Measurements from ENCODE around the gene TBC1D22A.

TBC1D22A gene

DNA sequence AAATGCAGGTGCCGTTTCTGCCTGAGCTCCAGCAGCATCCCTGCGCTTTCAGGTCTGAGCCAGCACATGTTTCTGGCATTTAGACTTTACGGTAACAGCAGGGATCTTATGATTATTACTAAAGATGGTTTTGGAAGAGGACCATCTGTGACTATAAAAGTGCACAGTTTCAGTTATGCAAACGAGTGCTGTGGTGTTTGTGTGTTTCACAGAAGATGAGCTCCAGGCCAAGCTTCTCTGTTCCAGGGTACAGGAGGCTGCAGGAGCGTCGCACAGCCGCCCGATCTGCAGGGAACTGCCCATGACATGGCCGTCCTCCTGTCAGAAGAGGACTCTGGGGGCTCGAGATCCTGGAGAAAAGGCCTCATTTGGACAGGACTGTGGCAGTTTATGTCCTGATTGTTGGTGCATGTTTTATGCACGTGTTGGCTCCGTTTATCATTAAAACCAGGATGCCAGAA is 297.3 kb downstream of the TBC1D22A start:
- DNase-seq (ENCODE audit: low spot score), result no peak

DNA sequence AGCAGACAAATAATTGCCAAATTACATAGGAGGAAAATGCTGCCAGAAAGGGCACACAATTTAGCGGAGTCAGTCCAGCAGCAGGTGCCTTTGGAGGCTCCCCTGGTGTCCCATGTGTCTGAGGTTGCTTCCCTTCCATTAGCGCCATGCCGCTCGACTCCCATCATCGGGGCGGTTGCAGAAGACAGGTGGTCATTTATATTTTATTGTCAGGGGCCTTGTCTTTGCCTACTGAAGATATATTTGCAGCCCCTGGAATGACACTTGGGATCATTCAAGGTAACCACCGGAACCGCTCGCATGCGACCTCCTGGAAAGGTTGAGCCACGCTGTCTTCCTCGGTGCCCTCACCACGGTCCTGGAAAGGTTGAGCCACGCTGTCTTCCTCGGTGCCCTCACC is 298.3 kb downstream of the TBC1D22A start:
- DNase-seq (ENCODE audit: low spot score), result no peak

- DNase-seq (ENCODE audit: low spot score), result no peak
These were observed 298.8 kb downstream of the TBC1D22A start for GRCh38 chr22:47061226-47061625.

DNA sequence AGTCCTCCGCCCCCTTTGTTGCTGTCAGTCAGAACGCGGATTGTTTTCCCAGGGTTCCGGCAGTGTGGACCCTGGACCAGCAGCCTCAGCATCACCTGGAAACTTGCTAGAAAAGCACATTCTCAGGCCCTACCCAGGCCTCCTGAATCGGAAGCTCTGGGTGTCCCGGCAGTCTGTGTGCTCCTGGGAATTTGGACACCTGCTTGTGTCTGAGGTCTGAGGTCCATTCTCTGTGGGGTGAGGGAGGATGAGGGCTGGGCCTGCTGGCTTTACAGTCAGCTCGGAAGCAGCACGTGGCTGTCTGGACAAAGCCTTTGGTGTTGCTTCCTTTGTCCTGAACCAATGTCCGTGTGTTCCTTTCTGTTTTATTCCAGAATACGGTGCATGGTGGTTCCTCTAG is 299.7 kb downstream of the TBC1D22A start:
- DNase-seq (ENCODE audit: low spot score), result no peak

GRCh38 chr22:47063071-47063509 is 300.6 kb downstream of the TBC1D22A start:
- no peak for DNase-seq (ENCODE audit: low spot score)

DNA sequence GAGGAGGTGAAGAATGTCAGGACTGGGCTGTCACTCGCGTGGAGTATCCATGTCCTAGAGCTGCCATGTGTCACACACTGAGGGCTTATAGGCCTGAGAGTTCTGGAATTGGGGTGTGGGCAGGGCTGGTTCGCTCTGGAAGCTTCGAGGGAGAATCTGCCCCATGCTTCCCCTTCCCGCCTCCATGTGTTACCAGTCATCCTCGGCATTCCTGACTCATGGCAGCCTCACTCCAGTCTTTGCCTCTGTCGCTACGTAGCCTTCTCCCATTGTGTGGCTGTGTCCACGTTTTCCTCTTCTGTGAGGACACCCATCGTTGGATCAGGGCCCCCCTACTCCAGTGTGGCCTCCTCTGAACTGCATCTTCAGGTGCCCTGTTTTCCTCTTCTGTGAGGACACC is 301.2 kb downstream of the TBC1D22A start:
- DNase-seq (ENCODE audit: low spot score), result no peak

DNA sequence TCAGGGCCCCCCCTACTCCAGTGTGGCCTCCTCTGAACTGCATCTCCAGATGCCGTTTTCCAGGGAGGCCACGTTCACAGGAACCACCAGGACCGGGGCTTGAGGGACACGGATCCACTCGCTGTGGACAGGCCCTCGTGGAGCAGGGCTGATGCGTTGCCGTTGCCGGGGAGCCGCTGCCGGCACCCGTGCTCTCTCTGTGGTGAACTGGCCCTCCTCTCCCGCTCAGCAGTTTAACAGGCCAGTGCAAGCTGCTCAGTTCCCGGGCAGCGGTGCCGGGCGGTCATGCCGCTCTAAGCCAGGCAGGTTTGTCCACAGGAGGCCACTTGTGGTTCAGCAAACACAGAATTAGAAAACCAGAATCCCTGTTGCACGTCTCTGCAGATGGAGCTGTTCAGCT is 301.6 kb downstream of the TBC1D22A start:
- no peak for DNase-seq (ENCODE audit: low spot score)

DNA sequence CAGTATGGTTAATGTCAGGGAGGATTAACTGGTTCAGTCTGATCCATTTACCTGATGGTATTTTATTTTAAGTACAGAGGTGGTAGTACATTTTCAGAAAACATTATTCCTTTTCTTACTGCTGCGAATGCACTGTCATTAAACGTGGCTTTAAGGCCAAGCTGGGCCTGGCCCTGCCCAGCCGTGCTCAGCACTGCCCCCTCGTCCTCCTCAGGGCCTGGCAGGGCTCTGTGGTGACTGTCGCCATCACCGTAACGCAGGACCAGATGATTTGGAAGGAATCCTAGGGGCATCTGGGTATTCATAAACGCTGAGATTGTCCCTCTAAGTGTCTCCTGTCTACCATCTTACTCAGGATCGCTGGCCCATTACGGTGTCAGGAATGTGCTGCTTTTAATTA is 302.0 kb downstream of the TBC1D22A start:
- no peak for DNase-seq (ENCODE audit: low spot score)

DNA sequence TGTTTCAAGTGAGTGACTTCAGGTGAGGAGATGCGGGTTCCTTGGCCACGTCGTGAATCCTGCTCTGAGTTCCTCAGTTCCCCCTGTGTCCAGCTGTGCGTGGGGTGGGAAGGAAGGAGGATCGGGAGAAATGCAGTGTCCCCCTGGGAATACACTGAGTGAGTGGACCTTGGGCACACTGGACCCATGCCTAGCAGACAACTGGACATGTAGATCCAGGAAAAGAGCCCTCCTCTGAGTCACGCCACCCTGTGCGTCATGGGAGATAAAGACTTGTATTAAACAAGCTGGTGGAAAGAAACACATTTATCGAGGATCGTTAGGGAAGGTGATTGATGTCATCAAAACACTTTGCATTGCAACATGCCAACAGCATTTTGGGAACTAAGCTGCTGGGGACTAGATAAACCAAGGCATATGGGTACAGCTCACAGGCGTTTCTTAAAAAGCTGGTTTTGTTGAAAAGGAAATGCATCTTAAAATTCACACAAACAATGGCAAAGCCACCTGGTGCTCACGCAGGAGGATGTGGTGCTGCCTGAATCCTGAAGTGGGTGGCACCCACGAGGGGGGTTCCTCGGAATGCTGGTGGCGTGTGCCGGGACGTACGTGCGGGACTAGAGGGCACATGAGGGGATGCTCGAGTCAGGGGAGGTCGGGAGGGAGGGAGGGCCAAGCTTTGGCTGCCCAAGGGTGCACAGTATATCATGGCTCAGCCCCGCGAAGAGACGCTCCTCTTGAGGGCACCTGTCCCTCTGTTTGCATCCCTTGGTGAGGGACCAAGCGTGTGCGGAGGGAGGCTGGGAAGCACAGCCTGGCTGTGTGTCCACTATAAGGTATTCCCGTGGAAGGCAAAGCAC is 303.5 kb downstream of the TBC1D22A start:
- DNase-seq (ENCODE audit: low spot score), result no peak

GRCh38 chr22:47066616-47066905 is 304.1 kb downstream of the TBC1D22A start:
- DNase-seq (ENCODE audit: low spot score), result no peak

- DNase-seq (ENCODE audit: low spot score), result no peak
These were observed 305.0 kb downstream of the TBC1D22A start for GRCh38 chr22:47067321-47067890.

DNA sequence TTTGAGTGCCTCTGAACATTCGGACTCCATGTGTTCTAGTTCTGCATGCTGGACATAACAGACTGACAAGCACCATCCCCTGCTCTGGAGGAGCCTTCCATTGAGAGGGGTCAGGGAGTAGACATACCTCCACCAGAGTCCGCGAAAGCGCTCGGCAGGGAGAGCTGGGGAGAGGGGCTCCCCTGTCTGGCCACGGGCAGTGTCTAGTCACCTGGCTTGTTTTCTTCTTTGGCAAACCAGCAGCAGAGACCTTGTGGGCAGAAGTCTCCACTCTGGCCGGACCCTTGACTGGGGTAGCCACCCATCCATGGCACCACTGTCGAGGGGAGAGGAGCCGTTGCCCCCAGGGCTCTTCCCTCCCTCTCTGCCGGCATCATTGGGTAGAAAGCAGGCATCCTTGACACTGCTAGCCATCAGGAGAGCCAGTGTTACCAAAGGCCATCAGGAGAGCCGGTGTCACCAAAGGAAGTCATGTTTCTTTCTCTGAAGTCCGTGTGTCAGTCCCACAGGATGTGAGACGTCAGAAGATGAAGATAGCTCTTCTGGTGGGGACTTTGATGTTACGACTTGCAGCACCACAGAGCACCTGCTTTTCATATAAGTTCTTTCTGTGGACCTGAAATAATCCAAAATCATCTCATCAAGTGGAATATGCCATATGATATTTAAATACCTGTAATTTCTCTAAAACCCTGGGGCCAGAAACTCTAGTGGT is 305.6 kb downstream of the TBC1D22A start:
- DNase-seq (ENCODE audit: low spot score), result no peak

DNA sequence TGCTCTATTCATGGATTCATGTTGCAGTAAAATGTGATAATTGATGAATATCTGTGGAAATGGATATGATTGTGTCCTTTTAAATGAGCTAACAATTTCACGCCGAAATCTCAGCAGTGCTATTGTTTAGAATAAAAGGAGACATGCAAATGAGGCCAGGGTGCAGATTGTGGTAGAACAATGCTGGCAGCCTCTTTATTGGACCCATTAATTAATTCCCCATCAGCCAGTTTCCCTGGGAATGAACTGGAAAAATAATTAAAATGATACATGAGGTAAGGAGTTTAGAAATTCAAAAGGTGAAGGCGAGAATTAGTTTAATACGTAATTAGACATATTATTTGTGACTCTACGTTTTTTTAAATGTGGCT is 306.2 kb downstream of the TBC1D22A start:
- no peak for DNase-seq (ENCODE audit: low spot score)

- no peak for DNase-seq (ENCODE audit: low spot score)
These were observed 306.8 kb downstream of the TBC1D22A start for GRCh38 chr22:47069270-47069669.

DNA sequence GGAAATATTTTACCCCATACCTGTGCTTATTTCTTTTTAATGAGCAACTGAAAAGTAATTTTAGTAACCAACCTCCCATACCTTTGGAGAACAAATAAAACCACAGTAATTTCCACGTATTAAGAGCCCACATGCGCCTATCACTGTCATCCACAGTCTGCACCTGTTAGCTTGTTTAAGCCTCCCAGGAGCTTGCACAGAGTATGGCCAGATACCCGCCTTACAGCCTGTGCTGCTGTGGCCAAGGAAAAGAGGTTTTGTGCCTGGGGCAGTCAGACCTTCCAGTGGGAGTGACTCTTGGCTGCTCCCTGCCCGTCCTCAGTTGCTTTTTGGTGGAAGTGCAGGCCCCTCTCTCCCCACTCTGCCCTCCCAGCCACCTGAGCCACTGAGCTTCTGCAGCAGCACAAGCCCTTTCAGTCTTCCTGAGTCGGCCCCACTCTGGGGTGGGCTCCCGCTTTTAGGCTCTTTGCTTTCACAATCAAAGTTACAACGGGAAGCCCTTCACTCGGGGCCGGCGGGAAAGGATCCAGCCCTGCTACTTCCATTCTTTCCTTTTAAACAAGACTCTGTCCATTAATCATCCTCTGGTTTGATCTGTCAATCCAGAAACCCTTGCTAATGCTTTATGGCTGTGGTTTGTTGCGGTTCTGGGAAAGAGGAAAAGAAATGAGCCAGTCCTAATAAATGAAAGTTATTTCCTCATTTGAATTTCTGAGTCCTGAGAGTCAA is 308.8 kb downstream of the TBC1D22A start:
- DNase-seq (ENCODE audit: low spot score), result no peak

- DNase-seq (ENCODE audit: low spot score), result no peak
These were observed 309.6 kb downstream of the TBC1D22A start for GRCh38 chr22:47071807-47072641.

DNA sequence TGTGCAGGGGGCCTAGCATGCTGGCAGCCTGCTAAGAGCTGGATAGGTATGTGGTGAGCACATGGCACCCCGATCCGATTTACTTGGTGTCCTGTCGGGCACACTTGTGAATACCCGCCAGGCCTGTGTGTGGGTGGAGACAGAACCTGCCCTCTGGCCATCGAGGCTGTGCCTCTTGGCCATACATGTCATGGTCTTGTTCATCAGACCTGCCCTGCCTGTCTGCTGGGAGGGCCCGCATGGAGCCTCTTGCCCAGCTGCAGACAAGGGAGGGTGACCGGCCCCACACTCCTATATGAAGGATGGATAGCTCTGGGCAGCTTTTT is 310.2 kb downstream of the TBC1D22A start:
- DNase-seq (ENCODE audit: low spot score), result no peak

GRCh38 chr22:47073075-47073474 is 310.6 kb downstream of the TBC1D22A start:
- no peak for DNase-seq (ENCODE audit: low spot score)

- DNase-seq (ENCODE audit: low spot score), result no peak
These were observed 311.7 kb downstream of the TBC1D22A start for GRCh38 chr22:47074105-47074504.

DNA sequence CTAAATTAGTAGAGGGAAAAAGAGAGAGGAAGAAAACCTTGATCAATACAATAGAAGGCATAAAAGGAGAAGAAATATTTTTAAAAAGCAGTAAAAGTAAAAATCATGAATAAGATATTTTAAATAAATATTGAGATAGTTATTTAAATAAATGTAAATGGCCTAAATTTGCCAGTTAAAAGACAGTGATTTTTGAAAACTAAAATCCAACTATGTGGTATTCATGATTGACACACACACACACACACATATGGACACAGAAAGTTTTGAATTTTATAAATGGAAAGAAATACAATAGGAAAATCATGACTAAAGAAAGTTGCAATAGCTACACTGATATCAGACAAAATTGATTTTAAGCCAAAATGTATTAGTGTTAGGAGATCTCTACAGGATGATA is 313.1 kb downstream of the TBC1D22A start:
- no peak for DNase-seq (ENCODE audit: low spot score)

- DNase-seq (ENCODE audit: low spot score), result no peak
These were observed 314.3 kb downstream of the TBC1D22A start for GRCh38 chr22:47076758-47077157.

GRCh38 chr22:47080100-47080499 is 317.6 kb downstream of the TBC1D22A start:
- no peak for DNase-seq (ENCODE audit: low spot score)
